Activated naive CD8-positive, alpha-beta T cell treated with anti-CD3 and anti-CD28 coated beads for 36 hours (primary cell): ENCODE measurements around the gene GBE1. TPM values are rescaled to one million over a fixed set of nuclear protein-coding genes. Genes with fewer than 3 reads are reported as not detected.

ENCODE experiments used
- DNase-seq: peaks from one replicate; pipeline ENCODE4 v3.0.0; 2021
- H3K27ac Mint-ChIP-seq: one replicate; pipeline ENCODE4 v1.8.0; 2022; ENCODE audit warnings: mild to moderate bottlenecking, moderate library complexity, mixed read lengths
- H3K27me3 Mint-ChIP-seq: one replicate; pipeline ENCODE4 v1.8.0; 2022; ENCODE audit warnings: mild to moderate bottlenecking, mixed read lengths
- H3K36me3 Mint-ChIP-seq: one replicate; pipeline ENCODE4 v1.8.0; 2021; ENCODE audit warnings: mild to moderate bottlenecking, mixed read lengths
- H3K4me1 Mint-ChIP-seq: one replicate; pipeline ENCODE4 v1.8.0; 2021; ENCODE audit warnings: mixed read lengths
- H3K4me3 Mint-ChIP-seq: one replicate; pipeline ENCODE4 v1.8.0; 2022; ENCODE audit warnings: mild to moderate bottlenecking, moderate library complexity, mixed read lengths
- H3K9me3 Mint-ChIP-seq: one replicate; pipeline ENCODE4 v1.8.0; 2022; ENCODE audit warnings: mixed read lengths
- total RNA-seq, 2 experiments: library from RNA; stranded (reverse); gene quantifications; one replicate each; pipeline ENCODE4 v1.2.3, GENCODE V29; 2021

GBE1 gene
- total RNA-seq, 2 experiments from 2014 or later: 69.2 to 70.4 TPM

GRCh38 chr3:81572201-81572756, 189.2 kb downstream of the GBE1 start:
- no peaks in the 10 kb centered on the region for H3K27me3 Mint-ChIP-seq
- peaks cover 38% of the 10 kb centered on the region for H3K36me3 Mint-ChIP-seq
- H3K4me1 Mint-ChIP-seq: peaks cover 2% of the 10 kb centered on the region
- no peaks in the 10 kb centered on the region for H3K9me3 Mint-ChIP-seq
- no peak overlapping the region for H3K4me3 Mint-ChIP-seq
- no peak for DNase-seq
- no peak overlapping the region for H3K27ac Mint-ChIP-seq

GRCh38 chr3:81568378-81568777, 193.1 kb downstream of the GBE1 start:
- H3K27ac Mint-ChIP-seq: no peak overlapping the region
- peaks cover 2% of the 10 kb centered on the region for H3K4me1 Mint-ChIP-seq
- H3K9me3 Mint-ChIP-seq: peaks cover 10% of the 10 kb centered on the region
- H3K36me3 Mint-ChIP-seq: peaks cover 62% of the 10 kb centered on the region
- no peak for DNase-seq
- H3K27me3 Mint-ChIP-seq: no peaks in the 10 kb centered on the region
- H3K4me3 Mint-ChIP-seq: no peak overlapping the region

GRCh38 chr3:81565041-81565440, 196.4 kb downstream of the GBE1 start:
- Mint-ChIP-seq H3K27ac (no peak overlapping the region), H3K36me3 (peaks cover 46% of the 10 kb centered on the region), H3K4me3 (no peak overlapping the region), H3K9me3 (peaks cover 10% of the 10 kb centered on the region), H3K27me3 (no peaks in the 10 kb centered on the region), H3K4me1 (no peaks in the 10 kb centered on the region)
- DNase-seq: no peak

- no peak for DNase-seq
- H3K4me1 Mint-ChIP-seq: no peaks in the 10 kb centered on the region
- peaks cover 14% of the 10 kb centered on the region for H3K36me3 Mint-ChIP-seq
- no peak overlapping the region for H3K27ac Mint-ChIP-seq
- no peaks in the 10 kb centered on the region for H3K9me3 Mint-ChIP-seq
- no peaks in the 10 kb centered on the region for H3K27me3 Mint-ChIP-seq
- no peak overlapping the region for H3K4me3 Mint-ChIP-seq
Measured at GRCh38 chr3:81558106-81558505, 203.3 kb downstream of the GBE1 start.

- H3K4me3 Mint-ChIP-seq: no peak overlapping the region
- H3K9me3 Mint-ChIP-seq: peaks cover 10% of the 10 kb centered on the region
- H3K36me3 Mint-ChIP-seq: peaks cover 34% of the 10 kb centered on the region
- no peak overlapping the region for H3K27ac Mint-ChIP-seq
- H3K27me3 Mint-ChIP-seq: no peaks in the 10 kb centered on the region
- no peaks in the 10 kb centered on the region for H3K4me1 Mint-ChIP-seq
- no peak for DNase-seq
Measured at GRCh38 chr3:81554801-81555200, 206.6 kb downstream of the GBE1 start.

- H3K4me3 Mint-ChIP-seq: no peak overlapping the region
- H3K9me3 Mint-ChIP-seq: peaks cover 10% of the 10 kb centered on the region
- no peaks in the 10 kb centered on the region for H3K4me1 Mint-ChIP-seq
- no peak overlapping the region for H3K27ac Mint-ChIP-seq
- DNase-seq: no peak
- no peaks in the 10 kb centered on the region for H3K27me3 Mint-ChIP-seq
- H3K36me3 Mint-ChIP-seq: peaks cover 35% of the 10 kb centered on the region
Measured at GRCh38 chr3:81554388-81554787, 207.1 kb downstream of the GBE1 start.

- H3K27ac Mint-ChIP-seq: no peak overlapping the region
- no peak for DNase-seq
- no peaks in the 10 kb centered on the region for H3K27me3 Mint-ChIP-seq
- H3K9me3 Mint-ChIP-seq: peaks cover 14% of the 10 kb centered on the region
- no peak overlapping the region for H3K4me3 Mint-ChIP-seq
- H3K36me3 Mint-ChIP-seq: peaks cover 44% of the 10 kb centered on the region
- H3K4me1 Mint-ChIP-seq: no peaks in the 10 kb centered on the region
Measured at GRCh38 chr3:81550415-81550814, 211.0 kb downstream of the GBE1 start.

GRCh38 chr3:81549831-81550230, 211.6 kb downstream of the GBE1 start:
- Mint-ChIP-seq H3K36me3 (peaks cover 41% of the 10 kb centered on the region), H3K27me3 (no peaks in the 10 kb centered on the region), H3K9me3 (peaks cover 14% of the 10 kb centered on the region), H3K27ac (no peak overlapping the region), H3K4me3 (no peak overlapping the region), H3K4me1 (no peaks in the 10 kb centered on the region)
- no peak for DNase-seq

GRCh38 chr3:81549388-81549787, 212.1 kb downstream of the GBE1 start:
- no peaks in the 10 kb centered on the region for H3K27me3 Mint-ChIP-seq
- peaks cover 14% of the 10 kb centered on the region for H3K9me3 Mint-ChIP-seq
- H3K36me3 Mint-ChIP-seq: peaks cover 41% of the 10 kb centered on the region
- H3K4me1 Mint-ChIP-seq: no peaks in the 10 kb centered on the region
- DNase-seq: no peak
- H3K27ac Mint-ChIP-seq: no peak overlapping the region
- H3K4me3 Mint-ChIP-seq: no peak overlapping the region

GRCh38 chr3:81545572-81545971, 215.9 kb downstream of the GBE1 start:
- Mint-ChIP-seq H3K9me3 (peaks cover 7% of the 10 kb centered on the region), H3K27me3 (no peaks in the 10 kb centered on the region), H3K4me3 (no peak overlapping the region), H3K36me3 (peaks cover 26% of the 10 kb centered on the region), H3K27ac (no peak overlapping the region), H3K4me1 (no peaks in the 10 kb centered on the region)
- DNase-seq: no peak

GRCh38 chr3:81544385-81544784, 217.1 kb downstream of the GBE1 start:
- Mint-ChIP-seq H3K4me3 (no peak overlapping the region), H3K27ac (no peak overlapping the region), H3K27me3 (no peaks in the 10 kb centered on the region), H3K36me3 (peaks cover 18% of the 10 kb centered on the region), H3K9me3 (peaks cover 3% of the 10 kb centered on the region), H3K4me1 (no peaks in the 10 kb centered on the region)
- DNase-seq: no peak

GRCh38 chr3:81540787-81541186, 220.7 kb downstream of the GBE1 start:
- H3K4me1 Mint-ChIP-seq: no peaks in the 10 kb centered on the region

GRCh38 chr3:81531846-81532245, 229.6 kb downstream of the GBE1 start:
- Mint-ChIP-seq H3K27me3 (no peaks in the 10 kb centered on the region), H3K4me3 (no peak overlapping the region), H3K9me3 (peaks cover 12% of the 10 kb centered on the region), H3K27ac (no peak overlapping the region), H3K36me3 (peaks cover 79% of the 10 kb centered on the region), H3K4me1 (no peaks in the 10 kb centered on the region)
- DNase-seq: no peak

More at GRCh38 chr3:81540787-81541186, 220.7 kb downstream of the GBE1 start:
- Mint-ChIP-seq H3K4me3 (no peak overlapping the region), H3K36me3 (peaks cover 7% of the 10 kb centered on the region), H3K27me3 (no peaks in the 10 kb centered on the region), H3K27ac (no peak overlapping the region), H3K9me3 (no peaks in the 10 kb centered on the region)
- no peak for DNase-seq

GRCh38 chr3:81531263-81531662, 230.2 kb downstream of the GBE1 start:
- H3K9me3 Mint-ChIP-seq: peaks cover 15% of the 10 kb centered on the region
- DNase-seq: no peak
- H3K27ac Mint-ChIP-seq: no peak overlapping the region
- H3K4me3 Mint-ChIP-seq: no peak overlapping the region
- peaks cover 82% of the 10 kb centered on the region for H3K36me3 Mint-ChIP-seq
- no peaks in the 10 kb centered on the region for H3K4me1 Mint-ChIP-seq
- H3K27me3 Mint-ChIP-seq: no peaks in the 10 kb centered on the region

GRCh38 chr3:81530180-81530939, 231.1 kb downstream of the GBE1 start:
- Mint-ChIP-seq H3K4me1 (no peaks in the 10 kb centered on the region), H3K27ac (no peak overlapping the region), H3K36me3 (peaks cover 88% of the 10 kb centered on the region), H3K9me3 (peaks cover 22% of the 10 kb centered on the region), H3K27me3 (no peaks in the 10 kb centered on the region), H3K4me3 (no peak overlapping the region)
- DNase-seq: no peak

- H3K4me1 Mint-ChIP-seq: no peaks in the 10 kb centered on the region
- H3K27me3 Mint-ChIP-seq: no peaks in the 10 kb centered on the region
- H3K36me3 Mint-ChIP-seq: peaks cover 23% of the 10 kb centered on the region
- no peak for DNase-seq
- no peak overlapping the region for H3K27ac Mint-ChIP-seq
- no peak overlapping the region for H3K4me3 Mint-ChIP-seq
- peaks cover 11% of the 10 kb centered on the region for H3K9me3 Mint-ChIP-seq
Measured at GRCh38 chr3:81521855-81522254, 239.6 kb downstream of the GBE1 start.
